CD4-positive, alpha-beta T cell treated with Interleukin-2 at 100 ng/mL for 4 hours (primary cell): ENCODE measurements around the gene SDCBP2.

Experiments
- DNase-seq: peaks from one replicate; pipeline ENCODE4 v3.0.0-alpha.2; 2020; ENCODE audit warnings: low spot score

The SDCBP2 gene

GRCh38 chr20:1312308-1312707 lies 16.6 kb downstream of the SDCBP2 start:
- no peak for DNase-seq

GRCh38 chr20:1310506-1311190 lies 18.3 kb downstream of the SDCBP2 start:
- DNase-seq, result no peak

DNA sequence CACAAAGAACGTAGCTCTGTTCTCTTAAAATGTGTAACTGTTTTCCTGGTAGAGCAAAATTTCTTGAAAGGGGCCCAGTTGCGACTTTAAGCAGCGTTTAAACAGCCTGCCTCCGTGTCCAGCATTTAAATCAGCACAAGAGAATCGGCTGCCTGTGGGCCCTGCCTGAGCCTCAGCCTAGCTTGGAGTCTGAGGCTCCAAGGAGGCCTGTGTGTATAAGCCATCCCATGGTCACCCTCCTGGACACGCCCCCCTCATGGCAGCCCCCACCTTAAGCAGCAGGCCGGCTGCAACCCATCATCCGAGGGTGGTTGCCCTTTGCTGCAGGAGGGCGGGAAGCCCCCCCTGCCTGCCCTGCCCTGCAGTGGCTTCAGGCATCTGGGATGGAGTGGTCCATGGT lies 18.9 kb downstream of the SDCBP2 start:
- DNase-seq, result no peak

DNA sequence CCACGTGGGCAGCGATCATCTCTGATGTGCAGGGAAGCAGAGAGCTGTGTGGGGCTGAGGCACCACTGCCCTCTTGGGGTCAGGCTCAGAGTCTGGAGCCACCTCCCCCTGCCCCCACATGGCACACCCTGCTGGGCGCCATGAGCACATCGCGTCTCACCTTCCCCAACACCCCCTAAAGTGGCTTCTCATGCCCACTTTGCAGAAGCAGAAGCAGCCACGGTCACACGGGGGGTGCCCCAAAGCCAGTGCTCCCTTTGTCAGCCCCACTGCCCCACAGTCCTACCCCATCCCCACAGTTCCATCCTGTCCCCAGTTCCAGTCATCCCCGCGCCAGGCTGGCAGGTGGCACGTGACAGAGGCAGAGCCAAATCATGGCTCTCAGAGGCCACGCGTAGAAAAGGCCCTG lies 19.5 kb downstream of the SDCBP2 start:
- no peak for DNase-seq

GRCh38 chr20:1308702-1309095 lies 20.2 kb downstream of the SDCBP2 start:
- no peak for DNase-seq

DNA sequence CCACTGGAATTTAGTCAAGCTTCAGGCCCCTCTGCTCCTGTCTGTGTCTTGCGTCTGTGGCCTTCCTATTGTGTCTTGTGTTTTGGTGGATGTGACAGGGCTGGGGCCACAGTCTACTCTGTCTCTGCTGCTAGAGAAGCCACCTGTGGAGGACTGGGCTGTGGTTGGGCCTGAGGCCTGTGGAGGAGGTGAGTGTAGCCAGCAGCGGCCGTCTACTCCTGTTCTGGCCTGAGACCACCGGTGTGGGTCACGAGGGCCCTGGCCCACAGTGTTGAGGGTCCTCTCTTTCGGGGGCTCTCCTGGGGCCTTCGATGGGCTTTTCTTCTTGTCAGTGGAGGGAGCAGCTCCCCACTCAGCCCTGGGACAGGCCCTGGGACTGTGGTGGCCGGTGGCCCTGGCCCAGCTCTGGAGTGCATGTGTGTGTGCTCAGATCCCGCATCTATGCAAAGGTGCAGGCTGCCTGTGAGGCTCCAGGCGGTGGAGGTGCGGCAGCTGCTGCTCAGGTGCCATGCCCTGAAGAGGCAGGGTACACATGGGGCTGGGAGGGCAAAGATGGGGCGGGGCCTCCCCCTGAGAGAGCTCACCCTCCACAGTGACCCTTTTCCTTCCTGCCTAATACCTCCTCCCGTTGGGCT lies 20.8 kb downstream of the SDCBP2 start:
- DNase-seq, result no peak

- DNase-seq, result no peak
Observed at GRCh38 chr20:1307571-1307971, 21.4 kb downstream of the SDCBP2 start.

DNA sequence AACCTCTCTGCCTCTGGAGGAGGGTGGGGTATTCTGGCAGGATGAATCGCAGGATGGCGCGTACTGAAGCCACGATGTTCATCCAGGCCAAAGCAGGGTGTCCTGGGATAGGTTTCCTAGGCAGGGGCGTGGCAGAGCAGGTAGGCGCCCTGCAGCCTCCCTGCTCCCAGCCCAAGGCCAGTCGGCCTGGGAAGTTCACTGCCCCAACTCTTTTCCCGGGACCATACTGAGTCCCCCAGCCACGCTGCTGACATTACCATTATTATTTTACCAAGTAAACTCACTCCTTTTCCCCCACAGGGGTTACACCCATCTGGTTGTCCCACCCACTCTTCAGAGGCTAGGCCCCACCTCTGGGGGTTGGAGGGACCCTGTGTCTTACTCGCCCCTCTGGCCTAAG lies 21.8 kb downstream of the SDCBP2 start:
- DNase-seq, result no peak

- no peak for DNase-seq
Observed at GRCh38 chr20:1306316-1307135, 22.4 kb downstream of the SDCBP2 start.

GRCh38 chr20:1305712-1306111 lies 23.2 kb downstream of the SDCBP2 start:
- no peak for DNase-seq

DNA sequence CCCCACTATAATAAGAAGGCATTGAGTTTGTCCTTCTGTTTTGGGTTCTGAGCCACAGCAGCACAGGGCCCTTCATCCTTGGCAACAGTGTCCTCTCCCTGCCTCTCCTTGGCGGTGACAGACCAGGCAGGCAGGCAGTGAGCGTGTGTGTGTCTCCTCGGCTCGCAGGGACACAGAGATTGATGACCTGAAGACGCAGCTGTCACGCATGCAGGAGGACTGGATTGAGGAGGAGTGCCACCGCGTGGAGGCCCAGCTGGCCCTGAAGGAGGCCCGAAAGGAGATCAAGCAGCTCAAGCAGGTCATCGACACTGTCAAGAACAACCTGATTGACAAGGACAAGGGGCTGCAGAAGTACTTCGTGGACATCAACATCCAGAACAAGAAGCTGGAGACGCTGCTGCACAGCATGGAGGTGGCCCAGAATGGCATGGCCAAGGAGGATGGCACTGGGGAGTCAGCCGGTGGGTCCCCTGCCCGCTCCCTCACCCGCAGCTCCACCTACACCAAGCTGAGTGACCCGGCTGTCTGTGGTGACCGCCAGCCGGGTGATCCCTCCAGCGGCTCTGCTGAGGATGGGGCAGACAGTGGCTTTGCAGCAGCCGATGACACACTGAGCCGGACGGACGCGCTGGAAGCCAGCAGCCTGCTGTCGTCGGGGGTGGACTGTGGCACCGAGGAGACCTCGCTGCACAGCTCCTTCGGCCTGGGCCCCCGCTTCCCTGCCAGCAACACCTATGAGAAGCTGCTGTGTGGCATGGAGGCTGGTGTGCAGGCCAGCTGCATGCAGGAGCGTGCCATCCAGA lies 24.0 kb downstream of the SDCBP2 start:
- no peak for DNase-seq

DNA sequence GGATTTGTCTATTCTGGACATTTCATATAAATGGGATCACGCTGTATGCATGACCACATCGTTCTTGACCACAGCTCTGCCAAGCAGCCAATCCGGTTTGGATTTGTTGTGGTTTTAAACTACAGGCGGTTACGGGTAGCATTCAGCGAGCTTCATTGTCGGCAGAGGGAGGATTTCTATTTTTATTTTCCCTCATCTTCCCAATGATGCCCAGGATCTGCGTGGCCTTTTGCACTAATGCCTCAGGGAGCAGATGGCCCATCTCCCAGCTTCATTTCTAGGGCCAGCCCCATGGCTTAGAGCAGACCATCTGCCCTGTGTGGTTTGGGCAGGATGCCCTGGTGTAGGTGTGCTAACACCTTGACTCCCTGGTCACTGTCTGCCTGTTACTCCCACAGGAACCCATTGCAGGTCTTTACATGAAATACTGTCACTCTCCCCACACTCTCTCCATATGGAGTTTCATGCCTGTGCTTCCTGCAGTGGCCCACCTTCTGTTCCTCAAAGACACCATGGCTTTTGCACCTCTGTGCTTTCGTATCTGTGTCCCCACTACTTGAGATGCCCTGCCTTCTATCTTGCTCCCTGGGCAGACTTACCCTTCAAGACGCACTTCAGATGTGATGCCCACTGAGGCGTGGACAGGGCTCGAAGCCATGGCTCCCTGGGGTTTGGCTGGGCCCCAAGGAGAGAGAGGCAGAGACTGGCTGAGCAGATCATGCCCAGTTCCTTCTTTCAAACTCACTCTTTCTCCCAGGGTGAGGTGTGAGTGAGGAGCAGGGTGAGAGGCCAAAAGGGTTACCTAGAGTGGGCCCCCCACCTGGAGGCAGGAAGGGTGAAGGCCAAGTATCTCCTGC lies 26.0 kb downstream of the SDCBP2 start:
- no peak for DNase-seq

GRCh38 chr20:1301031-1301529 lies 27.9 kb downstream of the SDCBP2 start:
- DNase-seq, result peak; percentile 57

DNA sequence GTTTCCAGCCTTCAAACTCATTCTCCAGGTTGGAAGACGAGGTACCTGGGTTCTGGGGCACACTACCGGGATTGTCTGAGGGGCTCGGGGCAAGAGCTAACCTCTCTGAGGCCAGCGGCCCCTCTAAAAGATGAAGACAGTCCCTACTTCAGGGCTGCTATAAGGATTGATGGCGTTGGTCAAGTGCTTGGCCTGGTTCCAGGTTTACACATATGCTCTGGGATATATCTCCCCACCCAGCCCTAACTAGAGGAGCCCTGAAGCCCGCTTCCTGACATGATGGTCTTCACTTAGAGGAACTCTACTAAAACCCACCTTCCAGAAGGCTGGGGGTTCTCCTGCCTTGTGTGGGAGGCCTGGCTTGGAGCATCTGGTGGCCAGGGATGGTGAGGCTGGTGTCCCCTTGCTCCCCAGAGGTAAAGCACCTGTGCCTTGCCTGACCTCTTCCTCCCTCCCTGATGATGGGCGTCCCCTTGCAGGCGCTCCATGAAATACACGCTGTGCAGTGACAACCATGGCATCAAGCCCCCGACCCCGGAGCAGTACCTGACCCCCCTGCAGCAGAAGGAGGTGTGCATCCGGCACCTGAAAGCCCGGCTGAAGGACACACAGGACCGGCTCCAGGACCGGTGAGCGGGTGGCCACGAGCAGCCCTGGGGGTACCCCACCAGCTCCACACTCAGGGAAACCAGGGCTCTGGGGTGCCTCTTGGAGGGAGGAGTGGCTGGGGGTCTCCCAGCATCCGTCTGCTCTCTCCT lies 28.7 kb downstream of the SDCBP2 start:
- no peak for DNase-seq

- peak; percentile 19 for DNase-seq
Observed at GRCh38 chr20:1299522-1299921, 29.4 kb downstream of the SDCBP2 start.

DNA sequence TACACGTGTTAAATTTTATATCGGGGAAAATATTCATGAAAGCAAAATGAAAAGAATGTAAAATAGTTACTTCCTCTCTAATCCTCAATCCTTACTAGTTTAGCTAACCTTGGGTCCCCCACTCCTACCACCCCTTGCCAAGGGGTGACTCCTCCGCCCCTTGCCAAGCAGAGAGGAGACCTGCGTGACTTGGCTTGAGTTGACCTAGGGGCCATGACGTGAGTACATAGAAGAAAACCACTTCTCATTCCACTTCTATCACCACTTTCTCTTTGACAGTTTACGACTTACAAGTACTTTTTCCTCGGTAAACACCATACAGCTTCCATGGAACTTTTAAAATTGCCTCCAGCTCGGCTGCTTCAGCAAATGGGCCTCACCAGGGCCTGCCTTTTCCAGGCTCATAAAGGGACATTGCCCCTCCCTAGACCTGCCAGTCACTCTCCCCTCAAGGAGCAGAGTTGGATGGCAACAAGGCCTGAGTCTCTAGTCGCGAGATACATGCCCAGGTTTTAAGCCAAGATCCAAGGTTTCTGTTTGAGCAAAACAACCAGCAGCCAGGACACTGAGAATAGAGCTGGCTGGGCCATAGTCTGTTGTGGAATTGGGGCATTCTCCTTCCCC lies 29.9 kb downstream of the SDCBP2 start:
- no peak for DNase-seq

GRCh38 chr20:1298166-1298565 lies 30.8 kb downstream of the SDCBP2 start:
- DNase-seq, result no peak

DNA sequence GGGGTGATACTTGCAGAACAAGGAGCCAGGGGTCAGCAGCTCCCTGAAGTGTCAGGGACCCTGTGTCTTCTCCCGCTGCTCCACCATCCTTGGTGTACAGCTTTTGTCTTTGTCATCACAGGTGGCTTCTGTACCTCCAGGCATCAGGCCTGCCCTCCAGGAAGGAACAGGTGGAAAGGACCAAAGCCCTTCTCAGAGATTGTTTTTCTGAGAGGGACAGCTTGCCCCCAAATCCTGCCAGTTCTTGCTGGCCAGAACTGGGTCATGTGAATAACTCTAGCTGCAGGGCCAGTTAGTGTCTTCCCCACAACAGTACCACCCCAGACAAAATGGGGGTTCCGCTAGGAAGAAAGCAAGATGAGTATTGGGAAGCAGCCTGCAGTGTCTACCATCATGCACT lies 31.5 kb downstream of the SDCBP2 start:
- DNase-seq, result no peak

GRCh38 chr20:1296922-1297321 lies 32.0 kb downstream of the SDCBP2 start:
- DNase-seq, result no peak

GRCh38 chr20:1296117-1296610 lies 32.8 kb downstream of the SDCBP2 start:
- DNase-seq, result no peak
